ENCODE measurements around the gene TMSB4Y. TPM values are rescaled to one million over a fixed set of nuclear protein-coding genes. Genes with fewer than 3 reads are reported as not detected.

Gene TMSB4Y
- total and polyA plus RNA-seq, 2 of the 13 experiments (the other 11 are each of a cell fraction or from before 2014, with no cell fraction given), result 0.15 to 0.49 TPM

DNA sequence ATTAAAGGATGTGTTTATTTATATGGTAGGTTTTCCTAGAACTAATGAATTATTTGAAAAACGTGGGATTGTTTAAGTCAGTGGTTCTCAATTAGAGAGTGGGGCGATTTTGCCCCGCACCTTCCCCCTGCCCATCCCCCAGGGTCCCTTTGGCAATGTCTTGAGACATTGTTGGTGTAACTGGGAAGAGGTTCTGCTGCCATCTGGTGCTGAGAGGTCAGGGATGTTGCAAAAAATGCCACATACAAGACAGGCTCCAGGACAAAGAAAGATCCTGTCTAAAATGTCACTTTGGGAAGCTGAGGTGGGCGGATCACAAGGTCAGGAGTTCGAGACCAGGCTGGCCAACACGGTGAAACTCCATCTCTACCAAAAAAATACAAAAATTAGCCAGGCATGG is 25.8 kb downstream of the TMSB4Y start:
- 0% methylated on average over 3 of the region's 6 CpGs for WGBS (ENCODE audit: low lambda C conversion rate)
- POLR2A ChIA-PET, result no interaction called here
- Histone ChIP-seq H4K20me1 (ENCODE audit: insufficient read depth, low read length) (no peaks in the 10 kb centered on the region), H3K4me3 (replicated peaks in 1 of 3; ENCODE audit: insufficient read depth in 1 of 3, low read depth in 2 of 3, low read length in 3 of 3) (no peak overlapping the region), H3K9me3 (ENCODE audit: low read length) (no peaks in the 10 kb centered on the region), H3K27ac (ENCODE audit: extremely low read length, insufficient read depth, low read length) (no peak overlapping the region), H3K36me3 (replicated peaks in 1 of 2; ENCODE audit: control insufficient read depth in 1 of 2, insufficient read depth in 2 of 2, low read length in 2 of 2) (no peaks in the 10 kb centered on the region), H3K79me2 (ENCODE audit: insufficient read depth, low read length) (no peaks in the 10 kb centered on the region), H3K9ac (ENCODE audit: insufficient read depth, low read depth, low read length) (no peak overlapping the region), H3K4me1 (ENCODE audit: insufficient read depth, low read length) (no peaks in the 10 kb centered on the region), H3K27me3 (ENCODE audit: control insufficient read depth in 1 of 2, insufficient read depth in 2 of 2, low read length in 2 of 2) (no peaks in the 10 kb centered on the region), H2AFZ (ENCODE audit: low read length) (no peak overlapping the region), H3K4me2 (ENCODE audit: low read depth, low read length) (no peak overlapping the region)
- FAIRE-seq, result no peak
- intact Hi-C loops (cut with micrococcal nuclease; ENCODE audit: unreplicated experiment), result no loop called here
- DNase-seq (ENCODE audit: low spot score), result no peak
- no TSS peak for BruUV-seq (replicated peaks)
- no peak for ATAC-seq
- TF ChIP-seq, protein P1, sequence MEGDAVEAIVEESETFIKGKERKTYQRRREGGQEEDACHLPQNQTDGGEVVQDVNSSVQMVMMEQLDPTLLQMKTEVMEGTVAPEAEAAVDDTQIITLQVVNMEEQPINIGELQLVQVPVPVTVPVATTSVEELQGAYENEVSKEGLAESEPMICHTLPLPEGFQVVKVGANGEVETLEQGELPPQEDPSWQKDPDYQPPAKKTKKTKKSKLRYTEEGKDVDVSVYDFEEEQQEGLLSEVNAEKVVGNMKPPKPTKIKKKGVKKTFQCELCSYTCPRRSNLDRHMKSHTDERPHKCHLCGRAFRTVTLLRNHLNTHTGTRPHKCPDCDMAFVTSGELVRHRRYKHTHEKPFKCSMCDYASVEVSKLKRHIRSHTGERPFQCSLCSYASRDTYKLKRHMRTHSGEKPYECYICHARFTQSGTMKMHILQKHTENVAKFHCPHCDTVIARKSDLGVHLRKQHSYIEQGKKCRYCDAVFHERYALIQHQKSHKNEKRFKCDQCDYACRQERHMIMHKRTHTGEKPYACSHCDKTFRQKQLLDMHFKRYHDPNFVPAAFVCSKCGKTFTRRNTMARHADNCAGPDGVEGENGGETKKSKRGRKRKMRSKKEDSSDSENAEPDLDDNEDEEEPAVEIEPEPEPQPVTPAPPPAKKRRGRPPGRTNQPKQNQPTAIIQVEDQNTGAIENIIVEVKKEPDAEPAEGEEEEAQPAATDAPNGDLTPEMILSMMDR (CRISPR knock-in tag; IDR thresholded peaks at IDR 0.05), result 0 out of 2 replicates have a peak, but pooled peaks have one; percentile 18
- TF ChIP-seq RCOR2 (CRISPR knock-in tag; IDR thresholded peaks at IDR 0.05) (no peak), ZNF547 (CRISPR knock-in tag; IDR thresholded peaks at IDR 0.05) (no peak), ARID2 (CRISPR knock-in tag; IDR thresholded peaks at IDR 0.05; ENCODE audit: borderline replicate concordance) (no peak), POLR2A (IDR thresholded peaks at IDR 0.05; ENCODE audit: insufficient read depth in 1 of 2, low read depth in 2 of 2, low read length in 2 of 2) (no peak)
- CTCF ChIA-PET (ENCODE audit: low intra/inter-chr PET ratio, low total read pairs), result no interaction called here
- in situ Hi-C loops (cut with HindIII; ENCODE audit: extremely low pct_ligation_motif_present, low pct_unique_long_range_greater_than_20kb), result no loop called here

DNA sequence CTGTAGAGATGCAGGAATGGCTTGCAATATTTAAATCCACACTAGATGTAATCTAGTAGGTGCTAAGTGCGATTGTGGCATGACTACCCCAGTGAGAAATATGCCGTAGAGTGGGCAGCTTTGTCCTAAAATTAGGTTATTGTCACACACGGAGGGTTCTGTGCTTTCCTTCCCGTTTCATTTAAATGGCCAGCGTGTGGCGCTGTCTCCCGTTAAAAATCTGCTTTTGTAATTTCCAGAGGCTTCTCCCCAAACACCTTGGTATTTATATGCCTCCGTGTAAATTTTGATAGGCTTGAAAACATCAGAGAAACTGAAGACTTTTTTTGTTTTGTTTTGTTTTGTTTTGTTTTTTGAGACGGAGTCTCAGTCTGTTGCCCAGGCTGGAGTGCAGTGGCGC is 34.9 kb downstream of the TMSB4Y start:
- H3K4me3 ChIP-seq (replicated peaks in 1 of 3; ENCODE audit: insufficient read depth in 1 of 3, low read depth in 2 of 3, low read length in 3 of 3), result no peak overlapping the region
- no peak overlapping the region for H3K9ac ChIP-seq (ENCODE audit: insufficient read depth, low read depth, low read length)
- no peak overlapping the region for H3K27ac ChIP-seq (ENCODE audit: extremely low read length, insufficient read depth, low read length)
- peak; percentile 37; the same call in 1 of the 3 replicates for ATAC-seq
- DNase-seq (ENCODE audit: low spot score), result no peak
- no peaks in the 10 kb centered on the region for H3K9me3 ChIP-seq (ENCODE audit: low read length)
- no peaks in the 10 kb centered on the region for H3K36me3 ChIP-seq (replicated peaks in 1 of 2; ENCODE audit: control insufficient read depth in 1 of 2, insufficient read depth in 2 of 2, low read length in 2 of 2)
- H3K4me2 ChIP-seq (ENCODE audit: low read depth, low read length), result no peak overlapping the region
- no peak overlapping the region for H2AFZ ChIP-seq (ENCODE audit: low read length)
- no peaks in the 10 kb centered on the region for H3K79me2 ChIP-seq (ENCODE audit: insufficient read depth, low read length)
- TF ChIP-seq, protein P2, sequence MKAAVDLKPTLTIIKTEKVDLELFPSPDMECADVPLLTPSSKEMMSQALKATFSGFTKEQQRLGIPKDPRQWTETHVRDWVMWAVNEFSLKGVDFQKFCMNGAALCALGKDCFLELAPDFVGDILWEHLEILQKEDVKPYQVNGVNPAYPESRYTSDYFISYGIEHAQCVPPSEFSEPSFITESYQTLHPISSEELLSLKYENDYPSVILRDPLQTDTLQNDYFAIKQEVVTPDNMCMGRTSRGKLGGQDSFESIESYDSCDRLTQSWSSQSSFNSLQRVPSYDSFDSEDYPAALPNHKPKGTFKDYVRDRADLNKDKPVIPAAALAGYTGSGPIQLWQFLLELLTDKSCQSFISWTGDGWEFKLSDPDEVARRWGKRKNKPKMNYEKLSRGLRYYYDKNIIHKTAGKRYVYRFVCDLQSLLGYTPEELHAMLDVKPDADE (CRISPR knock-in tag; IDR thresholded peaks at IDR 0.05), result no peak
- TF ChIP-seq, protein P1 (CRISPR knock-in tag; IDR thresholded peaks at IDR 0.05), result peak; percentile 47
- TF ChIP-seq KLF9 (CRISPR knock-in tag; IDR thresholded peaks at IDR 0.05; ENCODE audit: low read depth), result no peak
- TF ChIP-seq STAG1 (CRISPR knock-in tag; IDR thresholded peaks at IDR 0.05), result peak; percentile 60
- peak; percentile 11; the same call in 1 of the 2 replicates for TF ChIP-seq SMC3 (IDR thresholded peaks at IDR 0.05; ENCODE audit: low read length)
- no peaks in the 10 kb centered on the region for H3K4me1 ChIP-seq (ENCODE audit: insufficient read depth, low read length)
- intact Hi-C loops (cut with micrococcal nuclease; ENCODE audit: unreplicated experiment) (loop anchor here (10.0 kb wide), 1 partner anchor 1726 kb away; no protein-coding TSS in a partner anchor), in situ Hi-C loops (cut with HindIII; ENCODE audit: extremely low pct_ligation_motif_present, low pct_unique_long_range_greater_than_20kb) (no loop called here)
- no peaks in the 10 kb centered on the region for H4K20me1 ChIP-seq (ENCODE audit: insufficient read depth, low read length)
- POLR2A ChIA-PET, result no interaction called here
- FAIRE-seq, result no peak
- no TSS peak for BruUV-seq (replicated peaks)
- CTCF ChIA-PET (ENCODE audit: low intra/inter-chr PET ratio, low total read pairs), result no interaction called here
- WGBS (ENCODE audit: low lambda C conversion rate), result 29% methylated on average over 6 of the region's 10 CpGs
- no peaks in the 10 kb centered on the region for H3K27me3 ChIP-seq (ENCODE audit: control insufficient read depth in 1 of 2, insufficient read depth in 2 of 2, low read length in 2 of 2)
